GM12891 (cell line): ENCODE measurements around the gene CDH23.

ENCODE experiments used
- PAX5 ChIP-seq: IDR thresholded peaks from 2 replicates; pipeline ENCODE4 v1.6.1; 2011; ENCODE audit warnings: low read length, moderate library complexity, mild to moderate bottlenecking; ENCODE audit not compliant: insufficient read depth, severe bottlenecking
- POLR2A ChIP-seq: IDR thresholded peaks from 2 replicates; pipeline ENCODE4 v1.6.1; 2011; ENCODE audit warnings: low read depth, low read length, control low read depth
- POLR2AphosphoS5 ChIP-seq: IDR thresholded peaks from 2 replicates; pipeline ENCODE4 v1.6.1; 2011; ENCODE audit warnings: low read depth, low read length, control low read depth
- POU2F2 ChIP-seq: IDR thresholded peaks from 2 replicates; pipeline ENCODE4 v1.6.1; 2011; ENCODE audit warnings: low read depth, mild to moderate bottlenecking, control low read depth, low read length, moderate library complexity
- SPI1 ChIP-seq: IDR thresholded peaks from 2 replicates; pipeline ENCODE4 v1.6.1; 2011; ENCODE audit warnings: low read depth, low read length, control low read depth
- TAF1 ChIP-seq: IDR thresholded peaks from 2 replicates; pipeline ENCODE4 v1.6.1; 2011; ENCODE audit warnings: low read depth, low read length, control low read depth

GRCh38 chr10:71606257-71607081 is 209.7 kb downstream of the CDH23 start:
- no peak for TF ChIP-seq POLR2A
- no peak for TF ChIP-seq TAF1
- TF ChIP-seq SPI1, result no peak
- no peak for TF ChIP-seq POLR2AphosphoS5
- TF ChIP-seq PAX5, result no peak
- no peak for TF ChIP-seq POU2F2
